Spleen (tissue), 7 donors: ENCODE measurements around the gene ERVFRD-1.

Experiments used
- CTCF ChIP-seq, 11 experiments: fragments of 200-600 bp in 7 of 11; fragments of 450-650 bp in 4 of 11; sonication (generic) in 4 of 11; IDR thresholded peaks in 8 of 11; conservative IDR thresholded peaks in 3 of 11; 1 replicate in 7 of 11; 2 replicates in 4 of 11; pipeline versions ENCODE4 v1.4.0 to v1.8.0; 2016 to 2021; ENCODE audit warnings: antibody characterized with exemption in 11 of 11, inconsistent platforms in 4 of 11, mild to moderate bottlenecking in 1 of 11
- POLR2A ChIP-seq, 3 donors: fragments of 450-650 bp; IDR thresholded peaks; one replicate each; pipeline ENCODE4 v1.5.1; 2017; ENCODE audit warnings: antibody characterized with exemption in 3 of 3, mild to moderate bottlenecking in 1 of 3
- POLR2AphosphoS5 ChIP-seq, 3 donors: sonication (generic); formaldehyde crosslinking; IDR thresholded peaks; one replicate each; pipeline ENCODE4 v1.5.1; 2017; ENCODE audit warnings: antibody characterized with exemption in 3 of 3
- donor health status: DM: no; HTN: no; CAD: no; lungs with moderate emphysema.
- donor health status: DM: no; HTN: no; CAD: no.
- donor health status: DM: no; HTN: no; CAD: no.

GRCh38 chr6:11146117-11146826 lies 34.7 kb upstream of the ERVFRD-1 start:
- TF ChIP-seq CTCF (IDR thresholded peaks at IDR 0.05 in 8 of 11, conservative IDR thresholded peaks at IDR 0.05 in 3 of 11) (no peak), POLR2AphosphoS5 (IDR thresholded peaks at IDR 0.05) (no peak), POLR2A (IDR thresholded peaks at IDR 0.05) (no peak)
